M059J (cell line): Measurements from ENCODE around the gene SLMAP. TPM values are rescaled to one million over a fixed set of nuclear protein-coding genes. Genes with fewer than 3 reads are reported as not detected.
"Not testable (repeated sequence)": the region's sequence is repeated elsewhere in the genome, so short reads cannot be mapped to it uniquely, and the experiment has no call there.

Experiments
- DNase-seq: peaks from one replicate; pipeline ENCODE4 v3.0.0-alpha.2; 2012; ENCODE audit warnings: low read depth
- total RNA-seq: library from RNA; depleted of rRNA; stranded (reverse); fragments of >200 nt; shearing (Covaris generic); gene quantifications from 2 replicates; pipeline ENCODE4 v1.2.3, GENCODE V29; 2014

SLMAP gene
- total RNA-seq, 1 experiment from 2014 or later = 31.2 TPM

DNA sequence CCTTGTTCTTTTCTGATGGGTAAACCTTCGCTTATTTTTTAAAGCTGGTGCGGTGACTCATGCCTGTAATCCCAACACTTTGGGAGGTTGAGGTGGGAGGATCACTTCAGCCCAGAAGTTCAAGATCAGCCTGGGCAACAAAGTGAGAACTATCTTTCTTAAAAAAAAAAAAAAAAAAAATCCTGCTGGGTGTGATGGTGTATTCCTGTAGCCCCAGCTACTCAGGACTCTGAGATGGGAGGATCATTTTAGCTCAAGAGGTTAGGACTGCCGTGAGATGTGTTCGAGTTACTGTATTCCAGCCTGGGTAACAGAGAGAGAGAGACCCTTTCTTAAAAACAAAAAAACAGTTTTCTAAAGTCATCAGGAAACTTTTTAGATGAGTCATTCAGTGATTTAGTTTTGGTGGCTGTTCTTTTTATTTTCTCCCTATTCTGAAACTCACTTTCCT is 37.7 kb downstream of the SLMAP start:
- peak; percentile 64 for DNase-seq

DNA sequence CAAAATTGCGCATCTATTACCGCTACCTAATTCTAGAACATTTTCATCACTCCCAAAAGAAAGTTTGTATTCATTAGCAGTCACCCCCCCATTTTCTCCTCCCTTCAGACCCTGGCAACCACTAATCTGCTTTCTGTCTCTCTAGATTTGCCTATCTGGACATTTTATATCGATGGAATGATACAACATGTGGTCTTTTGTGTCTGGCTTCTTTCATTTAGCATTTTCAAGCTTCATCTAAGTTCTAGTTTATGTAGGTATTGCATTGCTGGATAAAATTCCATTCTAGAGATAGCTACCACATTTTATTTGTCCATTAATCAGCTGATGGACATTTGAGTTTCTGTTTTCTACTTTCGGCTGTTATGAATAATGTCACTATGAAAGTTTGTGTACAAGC is 38.4 kb downstream of the SLMAP start:
- no peak for DNase-seq

DNA sequence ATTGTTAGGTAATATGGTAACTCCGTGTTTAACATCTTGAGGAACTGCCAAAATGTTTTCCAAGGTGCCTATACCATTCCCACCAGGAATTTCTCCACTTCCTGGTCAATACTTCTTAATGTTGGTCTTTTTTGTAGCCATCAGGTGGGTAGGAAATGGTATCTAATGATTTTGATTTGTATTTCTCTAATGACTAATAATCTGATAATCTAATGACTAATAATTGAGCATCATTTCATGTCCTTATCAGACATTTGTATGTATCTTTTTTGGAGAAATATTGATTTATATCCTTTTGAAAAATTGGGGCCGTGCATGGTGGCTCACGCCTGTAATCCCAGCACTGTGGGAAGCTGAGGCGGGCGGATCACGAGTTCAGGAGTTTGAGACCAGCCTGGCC is 38.8 kb downstream of the SLMAP start:
- no peak for DNase-seq

DNA sequence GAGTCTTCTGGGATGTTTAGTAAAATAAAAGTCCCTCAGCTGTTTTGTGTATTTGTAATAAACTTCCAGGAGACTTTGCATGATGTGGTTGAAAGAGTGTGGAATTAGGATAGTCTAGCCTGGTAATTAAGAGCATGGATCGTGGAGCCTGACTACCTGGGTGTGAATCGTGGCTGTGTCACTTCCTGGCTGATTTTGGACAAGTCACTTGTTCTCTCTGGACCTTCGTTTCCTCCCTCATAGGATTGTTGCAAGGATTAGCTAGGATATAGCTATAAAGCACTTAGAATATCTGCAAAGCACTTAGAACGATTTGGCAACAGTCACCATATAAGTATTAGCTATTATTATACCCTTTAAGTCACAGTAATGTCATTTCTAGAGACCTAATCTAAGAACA is 40.2 kb downstream of the SLMAP start:
- DNase-seq = peak; percentile 26

DNA sequence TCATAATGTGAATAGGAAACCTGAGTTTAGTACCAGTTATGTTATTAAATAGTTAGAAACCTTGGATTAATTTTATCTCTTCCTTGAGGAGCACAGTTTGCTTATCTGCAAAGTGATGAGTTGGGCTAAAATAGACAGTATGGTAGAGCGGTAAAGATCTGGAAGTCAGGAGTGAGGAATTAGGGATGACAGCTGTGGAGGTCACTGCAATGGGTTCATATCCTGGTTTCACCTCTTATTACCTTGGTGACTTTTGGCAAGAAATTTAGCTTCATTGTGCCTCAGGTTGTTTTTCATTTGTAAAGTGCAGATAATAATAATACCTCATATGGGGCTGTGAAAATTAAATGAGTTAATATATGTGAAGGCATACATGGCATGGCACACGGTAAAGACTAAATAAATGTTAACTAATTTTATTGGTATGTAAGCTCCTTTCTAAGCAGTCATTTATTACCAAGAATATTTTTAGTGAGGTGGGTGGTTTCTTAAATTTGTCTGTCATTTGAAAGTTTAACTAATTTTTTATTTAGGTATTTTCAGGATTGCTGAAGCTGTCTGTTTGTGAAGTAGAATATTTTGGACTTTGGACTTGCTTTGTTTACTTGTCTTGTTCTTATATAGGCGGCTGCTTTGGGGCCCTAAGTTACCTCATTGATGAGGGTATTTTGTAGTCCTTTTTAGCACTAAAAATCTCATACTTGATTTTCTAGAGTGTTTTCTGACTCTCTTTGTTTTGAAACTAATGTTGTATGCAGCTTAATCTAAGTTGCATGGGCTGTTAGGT is 41.8 kb downstream of the SLMAP start:
- DNase-seq = no peak

DNA sequence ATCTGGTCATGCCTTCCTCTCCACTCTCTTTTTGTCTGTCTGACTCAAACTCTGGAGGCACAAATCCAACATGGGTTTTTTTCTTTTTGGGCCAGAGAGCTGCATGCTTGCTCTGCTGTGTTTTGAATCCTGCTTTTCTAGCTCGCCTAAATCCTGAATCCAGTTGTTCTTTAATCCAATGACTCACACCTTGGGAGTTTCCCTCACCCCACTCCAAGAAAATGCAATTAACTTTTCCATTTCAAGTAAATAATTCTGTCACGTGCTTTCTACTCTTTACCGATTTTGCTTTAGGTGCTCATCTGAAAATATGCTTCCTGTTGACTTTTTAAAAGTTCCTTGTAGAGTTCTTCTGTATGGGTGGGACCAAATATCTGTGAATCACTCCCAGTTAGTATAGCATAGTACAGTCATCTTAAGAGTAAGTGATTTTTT is 47.6 kb downstream of the SLMAP start:
- DNase-seq = peak; percentile 95

DNA sequence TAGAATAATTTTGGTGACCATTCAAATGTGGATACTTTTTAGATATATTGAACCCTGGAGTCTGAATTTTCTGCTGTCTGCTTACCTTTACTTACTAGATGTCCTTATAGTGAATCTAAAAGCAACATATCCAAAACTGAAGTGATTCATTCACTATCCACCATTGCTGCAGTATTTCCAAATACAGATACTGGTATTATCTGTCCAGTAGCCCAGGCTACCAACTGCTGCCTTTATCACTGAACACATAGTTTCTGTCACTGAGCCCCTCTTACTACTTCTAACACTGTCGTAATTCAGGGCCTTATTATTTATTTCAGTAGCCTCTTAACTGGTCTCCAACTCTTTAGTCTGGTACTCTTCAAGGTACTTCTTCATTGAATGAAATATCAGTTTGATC is 49.2 kb downstream of the SLMAP start:
- DNase-seq = no peak

DNA sequence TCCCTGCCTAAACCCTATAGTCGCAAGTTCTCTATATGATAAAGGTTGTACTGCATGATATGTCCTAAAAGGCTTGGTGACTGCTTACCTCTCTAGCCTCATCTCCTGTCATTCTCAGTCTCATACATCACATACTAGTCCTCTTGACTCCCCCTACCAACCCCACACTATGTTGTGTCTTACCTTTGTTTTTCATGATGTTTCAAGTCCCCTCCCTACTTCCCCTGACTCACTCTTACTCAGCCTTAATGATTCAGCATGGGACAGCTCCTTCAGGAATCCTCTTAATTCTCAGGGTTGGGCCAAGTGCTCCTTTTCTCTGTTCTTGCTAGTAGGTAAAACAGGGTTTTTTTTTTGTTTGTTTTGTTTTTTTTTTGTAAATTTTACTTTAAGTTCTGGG is 49.6 kb downstream of the SLMAP start:
- DNase-seq = peak; percentile 89

DNA sequence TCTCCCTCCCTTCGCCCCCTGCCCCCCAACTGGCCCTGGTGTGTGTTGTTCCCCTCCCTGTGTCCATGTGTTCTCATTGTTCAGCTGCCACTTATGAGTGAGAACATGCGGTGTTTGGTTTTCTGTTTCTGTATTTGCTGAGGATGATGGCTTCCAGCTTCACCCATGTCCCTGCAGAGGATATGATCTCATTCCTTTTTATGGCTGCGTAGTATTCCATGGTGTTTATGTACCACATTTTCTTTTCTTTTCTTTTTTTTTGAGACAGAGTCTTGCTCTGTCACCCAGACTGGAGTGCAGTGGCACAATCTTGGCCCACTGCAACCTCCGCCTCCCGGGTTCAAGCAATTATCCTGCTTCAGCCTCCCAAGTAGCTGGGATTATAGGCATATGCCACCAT is 50.1 kb downstream of the SLMAP start:
- not testable (repeated sequence) for DNase-seq

DNA sequence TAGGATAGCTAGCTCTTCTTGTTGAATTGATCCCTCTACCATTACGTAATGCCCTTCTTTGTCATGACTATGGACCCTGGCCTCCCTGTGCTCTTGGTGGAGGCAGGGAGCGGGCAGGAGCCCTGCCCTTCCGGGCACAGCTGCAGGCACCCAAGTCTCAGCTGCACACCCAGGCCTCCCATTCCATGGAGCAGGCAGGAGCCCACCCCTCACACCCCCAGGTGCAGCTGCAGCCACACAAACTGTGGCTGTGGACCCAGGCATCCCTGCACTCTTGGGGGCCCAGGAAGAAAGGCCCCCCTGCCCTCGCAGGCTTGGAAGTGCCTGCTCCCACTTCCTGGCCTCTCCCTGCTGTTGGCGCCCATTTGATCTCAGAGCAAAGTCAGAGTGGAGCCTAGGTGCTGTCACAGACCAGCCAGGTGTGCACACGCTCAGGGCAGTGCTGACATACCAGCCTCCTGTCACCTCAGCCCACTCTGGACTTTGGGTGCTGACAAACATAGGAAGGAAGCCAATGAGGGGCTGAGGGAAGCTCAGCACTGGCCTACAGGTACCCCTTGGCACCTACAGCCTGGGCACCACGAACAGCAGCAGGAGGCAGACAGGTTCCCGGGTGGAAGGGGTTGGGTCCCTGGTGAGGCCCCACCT is 53.0 kb downstream of the SLMAP start:
- DNase-seq = no peak

DNA sequence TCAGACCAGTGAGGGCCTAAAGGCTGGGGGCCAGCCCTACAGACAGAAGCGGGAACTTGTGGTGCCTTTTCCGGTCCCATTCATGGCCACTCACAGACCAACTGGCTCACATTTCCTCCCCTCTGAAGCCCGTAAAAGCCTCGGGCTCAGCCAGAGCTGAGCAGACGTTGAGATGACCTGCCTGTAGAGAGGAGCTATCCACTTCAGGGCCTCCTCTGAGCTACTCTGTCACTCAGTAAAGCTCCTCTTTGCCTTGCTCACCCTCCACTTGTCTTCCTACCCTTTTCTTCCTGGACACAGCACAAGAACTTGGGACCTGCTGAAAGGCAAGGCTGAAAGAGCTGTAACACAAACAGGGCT is 53.5 kb downstream of the SLMAP start:
- DNase-seq = no peak

DNA sequence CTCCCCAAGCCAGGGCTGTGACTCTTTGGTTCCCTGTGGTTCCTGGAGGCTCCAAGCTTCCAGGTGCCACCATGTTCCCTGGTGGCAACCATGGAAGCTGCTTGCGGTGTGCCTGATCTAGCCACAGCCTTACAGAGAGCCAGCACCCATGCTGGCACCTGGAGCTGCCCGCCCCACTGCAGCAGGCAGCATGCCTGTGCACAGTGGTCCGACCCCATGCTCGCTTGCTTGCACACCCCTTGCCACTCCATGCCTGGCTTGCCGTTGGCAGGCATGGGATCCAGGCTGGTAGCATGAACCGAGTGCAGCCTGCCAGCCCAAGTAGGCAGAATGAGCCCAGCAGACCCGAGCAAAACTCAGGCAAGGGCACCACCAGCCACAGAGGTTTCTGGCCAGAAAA is 53.9 kb downstream of the SLMAP start:
- DNase-seq = no peak

DNA sequence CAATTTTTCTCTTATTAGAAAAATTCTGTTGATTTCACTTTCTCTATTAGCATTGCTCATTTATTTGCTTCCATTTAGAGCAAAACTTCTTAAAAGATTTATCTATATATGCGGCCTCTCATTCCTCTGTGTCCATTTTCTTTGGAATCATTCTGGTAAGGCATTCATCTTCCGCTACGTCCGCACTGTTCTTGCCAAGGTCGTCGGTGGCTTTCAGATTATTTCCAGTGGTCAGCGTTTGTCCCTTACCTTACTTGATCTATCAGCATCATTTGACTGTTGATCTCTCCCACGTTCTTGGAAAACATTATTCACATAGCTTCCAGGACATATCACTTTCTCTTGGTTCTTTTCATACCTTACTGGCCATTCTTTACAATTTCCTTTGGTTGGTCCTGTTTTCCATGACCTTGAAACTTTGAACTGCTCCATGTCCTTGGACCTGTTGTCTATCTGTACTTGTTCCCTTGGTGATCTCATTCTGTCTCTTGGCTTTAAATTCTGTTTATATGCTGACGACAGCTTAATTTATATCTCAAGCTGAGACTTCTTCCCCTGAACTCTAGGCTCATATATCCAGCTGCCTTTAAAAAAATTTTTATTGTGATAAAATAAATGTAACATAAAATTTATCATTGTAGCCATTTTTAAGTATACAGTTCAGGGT is 54.5 kb downstream of the SLMAP start:
- no peak for DNase-seq

DNA sequence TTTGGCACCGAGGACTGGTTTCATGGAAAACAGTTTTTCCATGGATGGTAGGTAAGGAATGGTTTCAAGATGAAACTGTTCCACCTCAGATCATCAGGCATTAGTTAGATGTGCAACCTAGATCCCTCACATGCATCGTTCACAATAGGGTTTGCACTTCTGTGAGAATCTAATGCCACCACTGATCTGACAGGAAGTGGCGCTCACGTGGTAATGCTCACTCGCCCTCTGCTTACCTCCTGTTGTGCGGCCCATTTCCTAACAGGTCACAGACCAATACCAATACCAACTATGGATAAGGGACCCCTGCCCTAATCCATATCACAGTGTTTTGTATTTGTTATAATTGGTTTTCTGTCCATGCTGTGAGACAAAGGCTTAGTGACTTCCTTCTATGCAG is 58.9 kb downstream of the SLMAP start:
- no peak for DNase-seq

DNA sequence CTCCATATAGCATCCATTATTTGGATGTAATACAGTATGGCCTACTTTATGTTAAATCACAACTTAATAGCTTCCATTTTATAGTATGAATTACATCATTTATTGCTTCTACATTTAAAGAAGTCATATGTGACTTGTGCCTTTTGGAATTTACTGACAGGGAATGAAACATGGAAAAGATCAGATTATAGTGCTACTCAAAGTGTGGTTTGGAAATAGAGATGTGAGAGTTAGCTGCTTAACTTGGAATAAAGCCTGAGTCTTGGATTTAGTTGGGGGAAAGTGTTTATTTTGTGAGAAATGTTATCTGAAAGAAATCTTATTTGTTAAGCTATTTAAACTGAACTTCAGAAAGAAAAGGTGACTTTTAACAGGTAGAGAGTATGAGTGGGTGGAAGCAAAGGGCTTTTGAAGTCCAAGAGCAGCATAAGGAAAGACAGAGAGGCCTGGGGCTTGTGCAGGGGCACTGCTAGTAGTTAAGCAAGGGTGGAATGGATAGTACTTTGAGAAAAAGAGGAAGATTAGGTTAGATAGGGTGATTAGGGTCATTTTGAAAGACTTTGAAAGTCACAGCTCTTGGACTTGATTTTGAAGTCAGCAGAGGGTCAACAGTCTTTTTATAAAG is 60.5 kb downstream of the SLMAP start:
- DNase-seq = no peak

DNA sequence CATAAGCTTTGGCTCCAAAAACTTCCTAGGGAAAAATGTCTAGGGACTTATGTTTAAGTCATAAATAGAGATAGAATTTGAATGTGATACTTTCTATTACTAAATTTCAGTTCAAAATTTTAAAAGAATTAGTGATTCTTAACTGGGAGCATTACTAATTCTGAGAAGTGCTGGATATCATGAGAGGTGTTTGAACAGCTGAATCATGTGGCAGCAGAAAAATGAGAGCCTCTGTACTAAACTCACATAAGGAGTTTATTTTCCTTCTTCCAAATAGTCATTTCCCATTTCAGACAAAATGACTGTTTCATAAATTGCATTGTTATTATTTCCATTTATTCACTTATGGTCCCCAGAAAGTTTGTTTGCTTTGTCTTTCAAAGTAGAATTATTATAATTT is 62.7 kb downstream of the SLMAP start:
- DNase-seq = no peak

DNA sequence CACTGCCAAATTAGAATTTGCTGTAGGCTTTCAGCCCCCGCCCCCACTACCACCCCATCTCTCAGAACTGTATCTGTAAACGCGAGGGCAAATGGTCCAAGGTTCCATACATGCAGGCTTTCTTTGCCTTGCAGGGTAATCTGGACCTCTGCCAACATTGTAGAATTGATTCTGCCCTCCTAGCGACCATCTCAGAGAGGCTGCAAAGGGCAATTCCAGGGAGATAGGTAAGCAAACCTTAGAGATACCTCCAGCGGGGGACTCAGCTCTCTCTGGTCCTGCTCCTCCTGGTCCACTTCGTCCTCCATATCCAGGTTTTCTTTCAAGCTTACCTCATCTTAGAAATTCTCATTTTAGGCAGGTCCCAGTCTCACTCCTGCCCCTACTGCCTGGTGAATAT is 64.4 kb downstream of the SLMAP start:
- DNase-seq = no peak

DNA sequence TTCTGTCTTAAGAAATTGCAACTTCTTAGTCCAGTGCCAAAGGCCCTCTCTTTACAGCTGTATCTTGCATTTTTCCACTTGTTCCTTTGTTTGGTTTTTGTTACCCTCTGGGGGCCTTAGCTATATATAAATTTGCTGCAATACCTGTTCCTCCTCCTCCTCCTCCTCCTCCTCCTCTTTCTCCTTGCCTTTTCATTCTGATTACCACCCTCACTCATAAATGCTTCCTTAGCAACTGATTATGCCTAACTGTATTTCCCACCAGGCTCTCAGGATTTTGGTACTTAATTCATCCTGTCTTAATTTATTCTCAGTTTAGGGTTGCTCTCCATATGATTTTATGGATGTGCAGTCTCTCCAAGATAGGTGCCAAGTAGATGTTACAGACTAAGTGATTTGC is 65.7 kb downstream of the SLMAP start:
- DNase-seq = no peak

DNA sequence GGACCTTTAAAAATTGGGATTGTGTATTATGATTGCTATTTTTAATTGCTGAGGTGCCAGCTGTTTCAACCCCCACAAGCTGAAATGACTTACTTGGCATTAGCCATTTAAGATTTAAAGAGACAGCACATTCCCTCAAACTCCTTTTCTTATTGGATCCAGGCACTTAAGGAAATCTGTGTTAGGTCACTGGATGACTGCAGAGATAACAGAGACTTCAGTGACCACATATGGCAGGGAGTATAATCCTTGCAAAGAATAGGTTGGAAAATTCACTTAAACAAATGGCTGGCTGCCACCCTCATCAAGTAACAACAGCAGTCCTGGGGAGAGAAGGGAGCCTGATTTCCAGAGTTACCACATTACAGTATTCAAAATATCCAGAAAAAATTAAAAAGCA is 66.6 kb downstream of the SLMAP start:
- DNase-seq = no peak

DNA sequence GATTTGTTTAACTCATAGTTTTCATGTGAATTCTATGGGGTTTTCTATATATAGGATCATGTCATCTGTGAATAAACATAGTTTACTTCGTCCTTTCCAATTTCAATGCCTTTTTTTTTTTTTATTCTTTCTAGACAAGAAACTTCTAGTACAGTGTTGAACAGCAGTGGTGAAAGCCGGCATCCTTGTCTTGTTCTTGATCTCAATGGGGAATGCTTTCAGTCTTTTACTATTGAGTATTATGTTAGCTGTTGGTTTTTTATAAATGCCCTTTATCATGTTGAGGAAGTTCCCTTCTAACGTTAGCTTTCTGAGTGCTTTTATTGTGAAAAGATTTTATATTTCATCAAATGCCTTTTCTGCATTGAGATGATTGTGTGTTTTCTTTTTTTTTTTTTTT is 69.0 kb downstream of the SLMAP start:
- no peak for DNase-seq

DNA sequence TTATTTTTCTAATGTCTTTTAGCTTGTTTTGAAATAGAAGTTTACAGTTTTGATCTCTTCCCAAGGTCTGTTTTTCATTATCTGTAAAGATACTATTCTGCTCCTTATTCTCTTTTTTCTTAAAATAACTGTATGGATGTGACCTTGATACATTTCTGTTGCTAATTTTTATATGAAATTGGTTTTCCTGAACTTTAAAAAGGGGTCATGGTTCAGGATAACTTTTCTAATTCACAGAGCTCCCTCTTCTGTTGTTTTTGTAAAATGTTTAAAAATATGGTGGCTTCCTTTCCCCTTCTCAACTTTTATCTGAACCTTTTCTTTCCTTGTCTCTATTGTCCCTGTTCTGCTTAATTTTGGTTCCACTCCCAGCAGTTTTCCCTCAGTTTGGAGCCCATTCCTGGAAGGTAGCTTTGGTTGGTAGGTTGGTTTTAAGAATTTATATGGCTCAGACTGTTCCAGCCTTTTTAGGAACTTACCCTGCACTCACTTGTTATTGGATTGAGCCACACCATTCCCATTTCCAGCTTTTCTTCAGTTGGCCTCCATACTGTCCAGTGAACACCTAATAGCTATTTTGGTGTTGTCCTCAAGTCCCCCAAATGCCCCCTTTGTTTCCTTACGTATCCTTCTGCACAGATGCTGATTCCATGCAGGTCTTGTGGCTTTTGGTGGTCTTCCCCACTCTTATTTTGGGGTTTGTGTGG is 70.3 kb downstream of the SLMAP start:
- DNase-seq = no peak
